Activated T-helper 17 cell treated with anti-CD3 and anti-CD28 coated beads, Interleukin-2, amount 50 U/mL, for 72 hours (primary cell): Measurements from ENCODE around the gene CIRBP. TPM values are rescaled to one million over a fixed set of nuclear protein-coding genes. Genes with fewer than 3 reads are reported as not detected.

Experiments
- ATAC-seq: fragments of 150-1000 bp; cut with Tn5 transposase; replicated peaks from 2 replicates; pipeline ENCODE4 v1.10.0; 2021; ENCODE audit warnings: mild to moderate bottlenecking, moderate library complexity
- H3K27ac Mint-ChIP-seq: one replicate; pipeline ENCODE4 v1.8.0; 2022; ENCODE audit warnings: mixed read lengths
- H3K27me3 Mint-ChIP-seq: one replicate; pipeline ENCODE4 v1.8.0; 2022; ENCODE audit warnings: mixed read lengths
- H3K36me3 Mint-ChIP-seq: one replicate; pipeline ENCODE4 v1.8.0; 2022; ENCODE audit warnings: low read depth, mild to moderate bottlenecking, mixed read lengths
- H3K4me1 Mint-ChIP-seq: one replicate; pipeline ENCODE4 v1.8.0; 2022; ENCODE audit warnings: mixed read lengths
- H3K4me3 Mint-ChIP-seq: one replicate; pipeline ENCODE4 v1.8.0; 2022; ENCODE audit warnings: mild to moderate bottlenecking, mixed read lengths
- H3K9me3 Mint-ChIP-seq: one replicate; pipeline ENCODE4 v1.8.0; 2022; ENCODE audit warnings: mixed read lengths
- total RNA-seq, 2 donors: library from RNA; stranded (reverse); gene quantifications; one replicate each; pipeline ENCODE4 v1.2.3, GENCODE V29; 2022

CIRBP gene
- total RNA-seq, 2 donors from 2014 or later, result 150 to 172 TPM

DNA sequence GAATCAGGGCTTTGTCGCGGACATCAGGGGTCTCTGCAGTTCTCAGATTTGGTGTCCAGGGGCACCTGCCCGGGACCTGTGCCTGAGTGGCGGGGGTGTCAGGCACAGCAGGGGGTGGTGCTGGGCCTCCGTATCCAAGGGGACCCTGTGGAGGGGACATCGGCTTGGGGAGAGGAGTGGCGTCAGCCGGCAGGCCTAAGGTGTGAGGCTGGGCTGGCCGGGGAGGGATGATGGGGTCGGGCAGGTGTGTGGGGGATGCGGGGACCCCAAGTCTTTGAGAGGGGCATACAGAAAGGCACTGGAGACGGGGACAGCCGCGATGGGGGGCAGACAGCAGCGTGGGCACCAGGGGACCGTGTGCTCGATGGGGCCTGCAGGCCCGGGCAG lies 19.1 kb downstream of the CIRBP start:
- H3K27ac Mint-ChIP-seq, result no peak overlapping the region
- H3K9me3 Mint-ChIP-seq, result no peaks in the 10 kb centered on the region
- no peak overlapping the region for H3K4me3 Mint-ChIP-seq
- H3K27me3 Mint-ChIP-seq, result peaks cover 19% of the 10 kb centered on the region
- ATAC-seq, result no peak
- no peaks in the 10 kb centered on the region for H3K4me1 Mint-ChIP-seq
- H3K36me3 Mint-ChIP-seq, result no peaks in the 10 kb centered on the region

DNA sequence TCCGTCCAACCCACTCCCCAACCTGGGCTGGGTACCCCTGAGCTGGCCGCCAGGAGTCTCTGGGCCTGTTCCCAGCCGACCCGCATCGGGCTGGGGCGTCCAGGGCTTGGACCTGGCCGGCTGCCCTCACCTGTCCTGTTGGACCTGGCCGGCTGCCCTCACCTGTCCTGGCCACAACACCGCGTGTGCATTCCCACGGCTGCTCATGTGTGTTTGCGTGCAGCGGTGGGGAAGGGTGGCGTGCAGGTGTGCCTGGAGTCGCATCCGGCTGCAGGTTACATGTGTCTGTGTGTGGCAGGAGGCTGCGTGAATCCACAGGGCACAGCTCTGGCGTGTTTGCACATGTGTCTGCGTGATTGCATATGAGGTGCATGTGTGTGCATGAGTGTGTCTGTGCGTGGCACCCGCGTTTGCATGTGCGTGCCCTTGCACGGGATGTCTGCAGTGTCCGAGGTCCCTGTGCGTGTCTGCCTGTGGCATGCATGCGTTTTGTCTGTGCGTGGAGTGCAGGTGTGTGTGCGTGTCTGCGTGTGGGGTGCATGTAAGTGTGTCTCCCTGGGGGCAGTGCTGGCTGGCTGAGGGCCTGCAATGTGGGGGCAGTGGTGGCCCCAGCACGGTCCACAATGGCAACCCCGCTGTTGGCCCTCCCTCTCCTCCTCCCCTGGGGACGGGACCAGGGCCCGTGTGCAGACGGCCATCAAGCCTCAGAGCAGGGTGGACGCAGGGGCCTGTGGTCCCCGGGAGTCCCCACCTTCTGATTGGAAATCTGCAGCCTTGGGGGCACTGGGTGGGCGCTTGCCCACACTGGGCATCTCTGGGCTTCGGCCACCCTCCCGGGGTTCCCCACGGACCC lies 19.9 kb downstream of the CIRBP start:
- no peaks in the 10 kb centered on the region for H3K9me3 Mint-ChIP-seq
- ATAC-seq, result no peak
- H3K27ac Mint-ChIP-seq, result no peak overlapping the region
- H3K4me3 Mint-ChIP-seq, result no peak overlapping the region
- no peaks in the 10 kb centered on the region for H3K36me3 Mint-ChIP-seq
- peaks cover 19% of the 10 kb centered on the region for H3K27me3 Mint-ChIP-seq
- no peaks in the 10 kb centered on the region for H3K4me1 Mint-ChIP-seq

DNA sequence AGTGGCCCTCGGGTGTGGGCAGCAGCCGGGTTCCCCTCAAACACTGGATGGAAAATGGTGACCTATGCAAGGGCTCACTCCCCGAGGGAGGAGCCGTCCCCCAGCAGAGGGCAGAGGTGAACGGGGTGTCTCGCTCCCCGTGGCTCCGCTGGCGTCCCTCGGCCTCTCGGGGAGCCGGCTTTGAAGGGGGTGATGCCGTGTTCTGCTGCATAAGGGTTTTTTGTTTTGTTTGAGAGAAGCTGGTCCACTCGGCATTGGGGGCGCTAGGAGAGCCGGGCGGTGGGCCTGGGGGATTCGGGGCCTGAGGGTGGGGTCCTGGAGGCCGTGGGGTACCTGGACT lies 20.5 kb downstream of the CIRBP start:
- ATAC-seq, result no peak
- Mint-ChIP-seq H3K36me3 (no peaks in the 10 kb centered on the region), H3K4me3 (no peak overlapping the region), H3K27me3 (peaks cover 13% of the 10 kb centered on the region), H3K9me3 (no peaks in the 10 kb centered on the region), H3K27ac (no peak overlapping the region), H3K4me1 (no peaks in the 10 kb centered on the region)

DNA sequence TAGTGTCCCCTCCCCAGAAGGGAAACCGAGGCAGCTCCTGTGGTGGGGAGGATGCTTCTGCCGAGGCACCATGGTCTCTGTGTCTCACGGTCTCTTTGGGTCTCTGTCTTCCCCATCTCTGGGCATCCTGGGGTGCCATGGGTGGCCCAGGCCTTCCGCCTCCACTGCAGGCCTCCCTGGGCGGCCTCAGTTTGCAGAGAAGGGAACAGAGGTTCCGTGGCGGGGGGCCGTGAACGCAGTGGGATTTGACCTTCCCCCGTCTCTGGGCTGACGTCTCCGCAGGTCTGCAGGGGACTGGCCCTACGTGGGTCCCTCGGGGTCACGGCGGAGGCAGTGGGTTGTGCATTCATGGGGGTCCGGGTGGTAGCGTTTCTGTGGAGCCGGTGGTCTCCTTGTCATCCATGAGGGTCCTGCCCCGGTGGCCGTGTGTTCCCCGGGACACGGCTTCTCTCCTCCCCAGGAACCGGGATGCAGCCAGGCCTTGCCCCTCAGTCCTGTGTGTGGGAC lies 21.1 kb downstream of the CIRBP start:
- Mint-ChIP-seq H3K36me3 (no peaks in the 10 kb centered on the region), H3K9me3 (no peaks in the 10 kb centered on the region), H3K27me3 (peaks cover 10% of the 10 kb centered on the region), H3K27ac (no peak overlapping the region), H3K4me3 (no peak overlapping the region), H3K4me1 (no peaks in the 10 kb centered on the region)
- no peak for ATAC-seq

DNA sequence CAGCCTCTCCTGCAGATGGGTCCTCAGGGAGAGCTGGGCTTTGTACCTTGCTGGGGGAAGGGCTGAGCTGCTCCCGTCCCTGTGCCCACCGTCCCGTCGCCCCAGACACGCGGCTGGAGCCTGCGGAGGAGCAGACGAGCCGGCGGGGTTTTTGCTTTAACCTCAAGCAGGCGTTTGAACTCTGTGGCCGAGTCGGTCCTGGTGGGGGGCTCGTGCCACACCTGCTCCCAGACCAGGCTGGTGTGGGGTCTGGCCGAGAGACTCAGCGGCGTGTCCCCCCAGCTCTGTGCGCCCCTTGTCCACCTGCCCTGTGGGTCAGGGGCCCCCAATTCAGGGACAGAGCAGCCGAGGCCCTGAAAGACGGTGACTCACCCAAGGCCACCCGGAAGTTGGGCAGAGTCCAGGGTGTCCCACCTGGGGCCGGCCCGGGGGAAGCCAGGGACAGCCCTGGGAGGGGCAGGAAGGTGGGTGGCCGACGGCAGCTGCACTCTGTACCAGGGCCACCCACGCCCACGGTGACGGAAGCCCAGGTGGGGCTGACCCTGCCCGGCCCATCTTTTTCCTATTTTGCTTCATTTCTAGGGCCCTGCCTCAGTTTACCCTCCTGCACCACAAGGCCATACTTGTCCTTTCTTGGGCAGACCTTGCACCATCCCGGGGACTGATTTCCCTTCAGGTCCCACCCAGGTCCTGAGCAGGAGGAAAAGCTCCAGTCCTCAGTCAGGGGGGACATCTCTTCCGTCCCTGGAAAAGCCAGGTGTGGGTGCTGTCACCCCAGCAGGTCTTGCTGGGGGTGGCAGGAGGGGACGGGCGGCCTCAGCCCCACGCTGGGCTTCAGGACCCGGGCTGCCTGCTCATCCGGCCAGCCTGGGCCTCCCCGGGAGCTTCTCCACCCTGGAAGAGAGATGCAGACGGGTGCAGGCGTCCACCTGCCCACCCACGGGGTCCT lies 21.8 kb downstream of the CIRBP start:
- H3K4me3 Mint-ChIP-seq, result no peak overlapping the region
- ATAC-seq, result no peak
- H3K27me3 Mint-ChIP-seq, result peaks cover 10% of the 10 kb centered on the region
- H3K4me1 Mint-ChIP-seq, result no peaks in the 10 kb centered on the region
- no peak overlapping the region for H3K27ac Mint-ChIP-seq
- no peaks in the 10 kb centered on the region for H3K36me3 Mint-ChIP-seq
- H3K9me3 Mint-ChIP-seq, result no peaks in the 10 kb centered on the region

DNA sequence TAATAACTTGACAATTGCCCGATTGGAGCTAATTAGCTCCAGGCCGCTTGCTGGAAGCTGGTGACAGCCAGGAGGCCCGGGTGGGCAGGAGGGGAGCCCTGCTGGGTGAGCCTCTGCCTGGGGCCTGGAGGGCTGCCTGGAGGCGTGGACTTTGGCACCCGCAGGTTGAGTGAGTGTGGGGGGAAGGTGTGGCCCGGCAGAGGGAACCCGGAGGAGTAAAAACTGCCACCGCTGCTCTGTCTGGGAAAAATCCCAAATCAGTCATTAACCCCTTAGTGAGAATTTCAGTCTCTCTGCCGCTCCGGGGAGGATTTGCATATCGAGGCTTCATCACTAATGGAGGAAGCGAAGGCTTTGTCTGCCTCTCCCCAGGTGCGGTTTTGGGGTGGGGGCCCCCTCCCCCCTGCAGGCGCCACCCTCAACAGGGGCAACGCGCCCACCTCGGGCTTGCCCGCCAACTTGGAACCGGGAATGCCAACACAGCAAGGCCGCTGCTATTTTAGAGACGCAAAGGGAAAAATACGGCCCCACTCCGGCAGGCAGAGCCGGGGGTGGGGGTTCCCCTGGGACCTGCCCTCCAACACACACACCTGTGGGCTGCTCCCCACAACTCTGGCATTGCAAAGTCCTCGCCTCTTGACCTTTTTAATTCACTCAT lies 22.8 kb downstream of the CIRBP start:
- no peak for ATAC-seq
- Mint-ChIP-seq H3K4me1 (no peaks in the 10 kb centered on the region), H3K9me3 (no peaks in the 10 kb centered on the region), H3K4me3 (no peak overlapping the region), H3K36me3 (no peaks in the 10 kb centered on the region), H3K27ac (no peak overlapping the region), H3K27me3 (peaks cover 6% of the 10 kb centered on the region)

DNA sequence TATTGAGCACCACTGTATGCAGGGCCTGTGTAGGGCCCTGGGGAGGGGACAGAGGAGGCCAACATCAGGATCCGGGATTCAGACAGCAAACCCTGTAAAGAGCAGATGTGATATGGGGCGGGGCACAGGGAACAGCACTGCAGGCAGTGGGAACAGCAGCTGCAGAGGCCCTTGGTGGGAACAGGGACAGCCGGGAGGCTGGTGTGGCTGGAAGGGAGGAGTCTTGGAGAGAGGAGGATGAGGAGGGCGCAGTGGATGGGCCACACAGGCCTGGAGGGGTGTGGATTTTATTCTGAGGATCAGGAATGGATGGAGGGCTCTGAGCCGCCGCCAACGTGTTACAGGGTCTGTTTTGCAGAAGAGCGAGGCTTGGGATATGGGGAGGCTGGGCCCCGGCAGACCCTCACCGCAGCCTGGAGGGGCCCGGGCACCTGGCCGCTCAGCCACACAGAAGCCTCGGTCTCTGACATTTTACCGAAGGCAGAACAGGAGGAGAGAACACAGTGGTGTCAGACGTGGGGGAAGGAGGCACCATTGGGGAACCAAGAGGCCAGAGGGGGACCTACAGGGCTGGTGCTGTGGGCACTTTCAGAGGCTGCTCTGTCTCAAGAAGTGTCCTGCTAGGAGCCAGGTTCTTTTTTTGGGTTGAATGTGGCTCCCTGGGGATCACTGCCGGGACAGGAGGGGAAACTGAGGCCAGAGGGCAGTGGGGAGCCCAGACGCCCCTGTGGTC lies 23.5 kb downstream of the CIRBP start:
- peaks cover 6% of the 10 kb centered on the region for H3K27me3 Mint-ChIP-seq
- no peaks in the 10 kb centered on the region for H3K36me3 Mint-ChIP-seq
- H3K4me1 Mint-ChIP-seq, result no peaks in the 10 kb centered on the region
- H3K27ac Mint-ChIP-seq, result no peak overlapping the region
- no peak for ATAC-seq
- H3K9me3 Mint-ChIP-seq, result no peaks in the 10 kb centered on the region
- no peak overlapping the region for H3K4me3 Mint-ChIP-seq

DNA sequence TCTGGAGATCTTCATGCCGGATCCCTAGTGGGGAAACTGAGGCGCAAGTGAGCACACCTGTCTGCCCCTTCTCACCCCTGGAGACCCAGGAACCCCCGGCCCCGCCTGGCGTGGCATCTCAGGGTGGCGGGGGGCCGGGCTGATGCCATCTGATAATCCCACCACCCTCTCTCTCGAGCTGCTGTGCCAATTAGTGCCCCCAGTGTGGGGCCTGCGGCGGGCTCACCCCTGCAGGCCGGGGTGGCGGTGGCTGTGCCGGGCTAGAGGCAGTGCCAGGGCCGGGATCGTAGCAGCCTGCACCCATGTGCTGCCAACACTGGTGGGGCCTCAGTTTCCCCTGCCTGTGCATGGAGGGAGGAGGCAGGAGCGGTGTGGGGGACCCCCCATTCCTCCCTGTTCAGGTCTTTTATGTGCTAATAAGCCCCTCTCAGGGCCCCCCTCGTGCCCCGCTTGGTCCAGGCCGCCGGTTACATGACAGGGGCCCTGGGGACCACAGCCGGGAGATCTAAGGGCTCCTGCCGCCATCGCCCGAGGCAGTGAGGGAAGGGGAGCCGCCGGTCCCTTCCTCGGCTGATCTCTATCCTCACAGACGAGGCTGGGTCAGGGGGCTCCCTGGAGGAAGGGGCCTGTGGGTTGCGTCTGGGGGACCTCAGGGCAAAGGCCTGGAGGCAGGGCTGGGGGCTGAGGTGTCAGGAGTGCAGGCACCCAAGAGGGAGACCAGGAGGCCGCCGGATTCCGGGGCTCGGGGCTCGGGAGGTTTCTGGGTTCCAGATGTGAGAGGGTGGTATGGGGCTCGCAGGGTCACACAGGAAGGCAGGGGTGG lies 24.9 kb downstream of the CIRBP start:
- Mint-ChIP-seq H3K4me3 (no peak overlapping the region), H3K4me1 (no peaks in the 10 kb centered on the region), H3K36me3 (no peaks in the 10 kb centered on the region), H3K27ac (no peak overlapping the region), H3K9me3 (no peaks in the 10 kb centered on the region), H3K27me3 (peaks cover 6% of the 10 kb centered on the region)
- ATAC-seq, result no peak

DNA sequence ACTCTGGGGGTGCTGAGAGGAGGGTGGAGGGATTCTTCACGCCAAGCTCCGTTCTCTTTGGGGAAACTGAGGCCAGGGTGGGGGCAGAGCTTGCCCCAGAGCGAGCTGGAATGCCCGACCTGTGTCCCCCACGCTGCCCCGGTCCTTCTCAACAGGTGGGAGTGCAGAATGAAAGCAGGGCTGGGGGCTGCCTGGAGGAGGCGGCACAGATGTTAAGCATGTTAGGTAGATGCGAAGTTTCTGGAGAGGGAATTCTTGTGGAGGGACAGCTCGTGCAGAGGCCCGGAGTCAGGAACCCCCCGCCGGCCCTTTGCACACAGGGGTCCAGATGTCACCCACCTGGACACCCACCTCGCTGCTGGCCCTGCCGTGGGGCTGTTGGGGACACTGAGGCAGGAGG lies 25.6 kb downstream of the CIRBP start:
- no peak for ATAC-seq
- peaks cover 6% of the 10 kb centered on the region for H3K27me3 Mint-ChIP-seq
- no peaks in the 10 kb centered on the region for H3K36me3 Mint-ChIP-seq
- no peak overlapping the region for H3K27ac Mint-ChIP-seq
- no peaks in the 10 kb centered on the region for H3K4me1 Mint-ChIP-seq
- H3K4me3 Mint-ChIP-seq, result no peak overlapping the region
- H3K9me3 Mint-ChIP-seq, result no peaks in the 10 kb centered on the region

DNA sequence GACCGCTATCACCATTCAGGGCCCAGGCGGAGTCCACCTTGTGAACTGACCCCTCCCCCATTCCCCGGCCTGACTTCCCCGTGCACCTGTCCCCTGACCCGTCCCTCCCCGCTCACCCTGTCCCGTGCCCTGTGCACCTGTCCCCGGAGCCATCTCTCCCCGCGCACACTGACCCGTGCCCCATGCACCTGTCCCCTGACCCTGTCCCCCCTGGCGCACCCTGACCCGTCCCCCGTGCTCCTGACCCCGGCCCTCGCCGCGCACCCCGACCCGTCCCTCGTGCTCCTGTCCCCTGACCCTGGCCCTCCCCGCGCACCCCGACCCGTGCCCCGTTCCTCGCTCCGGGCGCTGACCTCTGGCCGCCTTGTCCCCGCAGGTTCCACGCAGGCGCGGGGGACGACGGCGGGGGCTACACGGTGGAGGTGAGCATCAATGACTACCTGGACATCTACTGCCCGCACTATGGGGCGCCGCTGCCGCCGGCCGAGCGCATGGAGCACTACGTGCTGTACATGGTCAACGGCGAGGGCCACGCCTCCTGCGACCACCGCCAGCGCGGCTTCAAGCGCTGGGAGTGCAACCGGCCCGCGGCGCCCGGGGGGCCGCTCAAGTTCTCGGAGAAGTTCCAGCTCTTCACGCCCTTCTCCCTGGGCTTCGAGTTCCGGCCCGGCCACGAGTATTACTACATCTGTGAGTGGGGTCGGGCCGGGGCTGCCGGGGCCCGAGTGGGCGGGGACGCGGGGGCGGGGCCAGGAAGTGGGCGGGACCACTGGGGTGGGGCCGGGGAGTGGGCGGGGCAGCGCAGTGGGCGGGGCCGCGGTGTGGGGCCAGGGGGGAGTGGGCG lies 26.3 kb downstream of the CIRBP start:
- Mint-ChIP-seq H3K27ac (no peak overlapping the region), H3K27me3 (peaks cover 6% of the 10 kb centered on the region), H3K36me3 (no peaks in the 10 kb centered on the region), H3K4me1 (no peaks in the 10 kb centered on the region), H3K9me3 (no peaks in the 10 kb centered on the region), H3K4me3 (no peak overlapping the region)
- no peak for ATAC-seq

DNA sequence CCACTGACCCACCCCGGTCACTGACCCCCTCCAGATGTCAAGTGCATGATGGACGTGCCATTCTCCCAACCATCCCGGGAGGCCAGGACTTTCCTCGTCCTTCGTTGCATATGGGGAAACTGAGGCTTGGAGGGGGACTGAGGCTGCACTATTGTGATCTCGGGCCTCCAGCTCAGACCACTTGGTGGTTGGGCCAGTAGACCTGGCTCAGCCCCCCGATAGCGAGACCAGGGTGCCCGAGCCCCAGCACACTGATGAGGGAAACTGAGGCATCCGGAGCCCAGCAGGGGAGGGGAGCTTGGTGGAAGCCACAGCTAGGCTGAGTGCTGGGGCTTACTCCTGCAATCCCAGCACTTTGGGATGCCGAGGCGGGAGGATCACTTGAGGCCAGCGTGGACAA lies 26.9 kb downstream of the CIRBP start:
- H3K27me3 Mint-ChIP-seq, result peaks cover 6% of the 10 kb centered on the region
- no peaks in the 10 kb centered on the region for H3K9me3 Mint-ChIP-seq
- H3K4me1 Mint-ChIP-seq, result no peaks in the 10 kb centered on the region
- no peak overlapping the region for H3K4me3 Mint-ChIP-seq
- ATAC-seq, result no peak
- H3K27ac Mint-ChIP-seq, result no peak overlapping the region
- H3K36me3 Mint-ChIP-seq, result no peaks in the 10 kb centered on the region

DNA sequence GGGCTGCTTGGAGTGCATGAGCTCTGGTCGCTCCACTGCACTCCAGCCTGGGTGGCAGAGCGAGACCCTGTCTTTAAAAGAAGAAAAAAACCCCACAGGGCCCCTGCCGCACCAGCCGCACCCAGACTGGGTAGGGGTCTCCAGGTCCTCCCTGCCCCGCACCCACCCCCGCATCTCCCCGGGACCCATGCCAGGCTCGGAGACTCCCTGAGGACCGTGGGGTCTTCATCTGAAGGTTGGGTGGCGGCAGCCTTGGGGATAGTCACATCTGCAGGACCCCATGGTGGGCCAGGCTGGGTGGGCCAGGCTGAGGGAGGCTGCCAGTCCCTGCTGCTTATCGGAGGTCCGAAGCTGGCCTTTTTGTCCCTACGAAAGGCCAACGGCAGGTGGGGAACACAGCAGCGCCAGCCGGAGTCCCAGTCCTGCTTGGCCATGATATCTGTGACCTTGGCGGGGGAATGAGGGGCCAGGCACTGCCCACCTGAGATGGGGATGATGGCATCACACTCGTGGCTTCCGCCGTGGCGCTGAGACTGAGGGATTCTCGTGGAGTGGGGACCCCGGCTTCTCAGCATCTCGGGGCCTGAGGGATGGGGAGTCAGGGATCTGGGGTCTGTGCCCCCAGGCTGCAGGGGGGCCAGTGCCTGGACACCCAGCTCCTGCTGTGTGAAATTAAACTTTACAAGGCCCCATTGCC lies 27.6 kb downstream of the CIRBP start:
- Mint-ChIP-seq H3K9me3 (no peaks in the 10 kb centered on the region), H3K36me3 (no peaks in the 10 kb centered on the region), H3K27ac (no peak overlapping the region), H3K4me3 (no peak overlapping the region), H3K4me1 (no peaks in the 10 kb centered on the region), H3K27me3 (peaks cover 6% of the 10 kb centered on the region)
- no peak for ATAC-seq
